HG03354 (cell line): ENCODE measurements around the gene KDM2A.
"Not testable (repeated sequence)": the region's sequence is repeated elsewhere in the genome, so short reads cannot be mapped to it uniquely, and the experiment has no call there.

Experiments
- ATAC-seq: cut with Tn5 transposase; IDR thresholded peaks from one replicate; pipeline ENCODE4 v1.9.1; 2021; ENCODE audit warnings: mild to moderate bottlenecking; ENCODE audit not compliant: unreplicated experiment, poor library complexity, severe bottlenecking

KDM2A gene

GRCh38 chr11:67227726-67228125 lies 108.7 kb downstream of the KDM2A start:
- no peak for ATAC-seq

GRCh38 chr11:67230406-67230805 lies 111.3 kb downstream of the KDM2A start:
- no peak for ATAC-seq

- no peak for ATAC-seq
These were observed 111.8 kb downstream of the KDM2A start for GRCh38 chr11:67230886-67231285.

GRCh38 chr11:67233584-67234190 lies 114.6 kb downstream of the KDM2A start:
- no peak for ATAC-seq

- ATAC-seq: not testable (repeated sequence)
These were observed 115.5 kb downstream of the KDM2A start for GRCh38 chr11:67234571-67234970.

- ATAC-seq: no peak
These were observed 118.5 kb downstream of the KDM2A start for GRCh38 chr11:67237574-67237973.

GRCh38 chr11:67238894-67239782 lies 120.1 kb downstream of the KDM2A start:
- no peak for ATAC-seq

GRCh38 chr11:67239783-67240575 lies 120.9 kb downstream of the KDM2A start:
- peak; percentile 90 for ATAC-seq

- peak; percentile 39 for ATAC-seq
These were observed 121.7 kb downstream of the KDM2A start for GRCh38 chr11:67240576-67241389.

GRCh38 chr11:67242548-67242947 lies 123.5 kb downstream of the KDM2A start:
- no peak for ATAC-seq

GRCh38 chr11:67243051-67243450 lies 124.0 kb downstream of the KDM2A start:
- ATAC-seq: no peak

- no peak for ATAC-seq
These were observed 126.0 kb downstream of the KDM2A start for GRCh38 chr11:67245046-67245445.

- ATAC-seq: no peak
These were observed 129.0 kb downstream of the KDM2A start for GRCh38 chr11:67247946-67248550.

- ATAC-seq: no peak
These were observed 129.6 kb downstream of the KDM2A start for GRCh38 chr11:67248653-67249052.

- ATAC-seq: no peak
These were observed 131.3 kb downstream of the KDM2A start for GRCh38 chr11:67250059-67251043.

GRCh38 chr11:67251841-67252240 lies 132.8 kb downstream of the KDM2A start:
- ATAC-seq: no peak

GRCh38 chr11:67252831-67253239 lies 133.8 kb downstream of the KDM2A start:
- no peak for ATAC-seq
